Measurements from ENCODE around the gene CYP4F8.
"Not testable (repeated sequence)": the region's sequence is repeated elsewhere in the genome, so short reads cannot be mapped to it uniquely, and the experiment has no call there.

CYP4F8 gene

DNA sequence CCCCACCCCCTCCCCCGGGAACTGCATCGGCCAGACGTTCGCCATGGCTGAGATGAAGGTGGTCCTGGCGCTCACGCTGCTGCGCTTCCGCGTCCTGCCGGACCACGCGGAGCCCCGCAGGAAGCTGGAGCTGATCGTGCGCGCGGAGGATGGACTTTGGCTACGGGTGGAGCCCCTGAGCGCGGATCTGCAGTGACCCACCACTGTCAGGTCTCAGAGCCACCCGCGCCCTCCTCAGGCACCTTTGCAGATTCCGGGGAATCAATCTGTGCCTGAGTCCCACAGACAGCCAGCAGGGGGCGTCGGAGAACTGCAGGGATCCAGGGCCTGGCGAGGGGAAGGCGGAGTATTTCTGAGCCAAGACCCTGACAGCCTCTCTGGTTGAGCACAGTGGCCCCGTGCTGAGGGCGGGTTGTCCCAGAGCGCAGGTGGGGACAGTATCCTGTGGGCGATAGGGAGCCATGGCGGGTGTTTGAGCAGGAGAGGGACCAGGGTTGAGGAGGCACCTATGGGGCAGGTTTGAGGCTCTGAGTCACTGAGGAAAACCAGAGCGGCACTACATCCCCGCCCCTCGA, 30.4 kb upstream of the CYP4F8 start:
- peak; percentile 96 for TF ChIP-seq CTCF (IDR thresholded peaks at IDR 0.05; ENCODE audit: low read depth, low read length)
- no peak overlapping the region for H3K4me3 ChIP-seq (ENCODE audit: low read depth, low read length)

DNA sequence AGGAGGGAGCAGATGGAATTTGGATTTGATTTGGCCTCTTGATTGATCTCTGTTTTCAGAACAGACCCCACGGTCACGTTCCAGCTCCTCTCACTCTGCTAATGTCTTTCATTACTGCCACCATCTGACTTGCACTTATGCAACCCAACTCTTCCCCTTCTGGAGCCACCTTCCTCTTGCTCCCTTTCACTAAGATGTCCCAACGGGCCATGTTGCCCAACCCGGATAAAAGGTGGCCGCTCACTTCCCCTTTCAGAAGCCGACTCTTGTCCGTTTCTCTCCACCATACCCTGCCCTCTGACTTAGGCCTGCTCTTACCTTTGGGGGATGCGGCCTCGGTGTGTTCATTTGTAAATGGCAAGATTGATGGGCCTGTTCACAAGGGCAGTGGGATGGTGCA, 27.4 kb upstream of the CYP4F8 start:
- no peak overlapping the region for H3K4me3 ChIP-seq (ENCODE audit: low read depth, low read length)
- no peak for TF ChIP-seq CTCF (IDR thresholded peaks at IDR 0.05; ENCODE audit: low read depth, low read length)

GRCh38 chr19:15588265-15588664, 26.8 kb upstream of the CYP4F8 start:
- H3K4me3 ChIP-seq (ENCODE audit: low read depth, low read length), result no peak overlapping the region
- TF ChIP-seq CTCF (IDR thresholded peaks at IDR 0.05; ENCODE audit: low read depth, low read length), result no peak

GRCh38 chr19:15589760-15590451, 25.1 kb upstream of the CYP4F8 start:
- no peak overlapping the region for H3K4me3 ChIP-seq (ENCODE audit: low read depth, low read length)
- no peak for TF ChIP-seq CTCF (IDR thresholded peaks at IDR 0.05; ENCODE audit: low read depth, low read length)

DNA sequence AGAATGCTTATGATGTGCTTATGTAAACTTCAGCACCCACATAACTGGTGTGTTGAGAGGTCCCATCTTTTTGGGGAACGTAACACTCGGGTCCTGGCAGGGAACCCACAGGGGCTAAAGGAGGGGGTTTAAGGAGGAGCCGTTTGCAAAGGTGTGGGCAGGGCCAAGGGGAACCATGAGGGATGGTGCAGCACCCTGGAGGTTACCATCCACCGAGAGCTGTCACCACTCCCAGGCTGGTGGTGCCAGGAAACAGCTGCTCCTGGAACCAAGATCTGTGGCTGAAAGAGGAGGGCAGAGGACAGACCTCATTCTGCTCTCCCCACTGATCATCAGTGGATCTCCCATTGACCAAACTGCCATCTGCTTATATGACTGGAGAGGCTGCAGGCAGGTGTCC, 23.2 kb upstream of the CYP4F8 start:
- no peak for TF ChIP-seq CTCF (IDR thresholded peaks at IDR 0.05; ENCODE audit: low read depth, low read length)
- H3K4me3 ChIP-seq (ENCODE audit: low read depth, low read length), result no peak overlapping the region

DNA sequence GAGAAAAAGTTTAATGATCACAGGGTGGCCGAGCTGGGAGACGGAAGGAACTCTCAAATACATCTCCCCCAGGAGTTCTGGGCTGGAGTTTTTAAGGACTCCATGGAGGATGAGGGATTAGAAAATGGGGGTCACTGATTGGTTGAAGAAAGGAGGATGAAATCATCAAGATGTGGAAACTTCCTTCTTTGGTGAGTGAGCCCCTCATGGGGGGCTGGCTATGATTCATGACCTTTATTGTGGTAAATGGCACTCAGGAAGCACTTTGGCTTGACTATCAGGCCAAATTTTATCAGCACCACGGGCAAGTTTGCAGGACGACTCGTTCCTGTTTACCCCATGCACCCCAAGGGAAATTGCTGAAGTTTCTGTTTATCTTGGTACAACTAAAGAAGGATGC, 22.5 kb upstream of the CYP4F8 start:
- H3K4me3 ChIP-seq (ENCODE audit: low read depth, low read length), result not testable (repeated sequence)

DNA sequence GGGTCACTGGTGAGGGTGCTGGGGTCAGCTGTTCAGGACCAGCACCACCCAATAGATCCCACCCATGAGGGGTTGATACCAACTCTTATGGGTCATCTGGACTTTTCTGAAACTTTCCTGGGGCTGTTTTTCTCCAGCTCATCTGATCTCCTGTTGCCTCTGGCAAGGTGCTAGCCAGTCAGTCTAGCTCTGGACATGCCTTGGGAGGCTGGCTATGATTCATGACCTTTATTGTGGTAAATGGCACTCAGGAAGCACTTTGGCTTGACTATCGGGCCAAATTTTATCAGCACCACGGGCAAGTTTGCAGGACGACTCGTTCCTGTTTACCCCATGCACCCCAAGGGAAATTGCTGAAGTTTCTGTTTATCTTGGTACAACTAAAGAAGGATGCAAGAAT, 21.3 kb upstream of the CYP4F8 start:
- H3K4me3 ChIP-seq (ENCODE audit: low read depth, low read length), result not testable (repeated sequence)

DNA sequence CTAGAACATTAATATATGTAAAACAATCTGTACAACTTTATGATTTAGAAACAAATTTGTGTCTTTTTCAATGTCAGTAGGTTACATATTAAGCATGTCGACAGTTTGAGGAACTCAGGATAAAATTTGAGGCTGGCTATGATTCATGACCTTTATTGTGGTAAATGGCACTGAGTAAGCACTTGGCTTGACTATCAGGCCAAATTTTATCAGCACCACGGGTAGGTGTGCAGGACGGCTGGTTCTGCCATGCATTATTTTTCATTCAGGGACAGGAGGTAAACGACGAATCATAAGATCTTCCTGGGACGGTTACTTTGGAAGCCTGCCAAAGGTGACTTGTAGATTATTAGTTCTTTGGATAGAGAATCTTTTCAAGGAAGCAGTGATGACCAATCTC, 19.9 kb upstream of the CYP4F8 start:
- TF ChIP-seq CTCF (IDR thresholded peaks at IDR 0.05; ENCODE audit: low read depth, low read length), result no peak
- H3K4me3 ChIP-seq (ENCODE audit: low read depth, low read length), result no peak overlapping the region

DNA sequence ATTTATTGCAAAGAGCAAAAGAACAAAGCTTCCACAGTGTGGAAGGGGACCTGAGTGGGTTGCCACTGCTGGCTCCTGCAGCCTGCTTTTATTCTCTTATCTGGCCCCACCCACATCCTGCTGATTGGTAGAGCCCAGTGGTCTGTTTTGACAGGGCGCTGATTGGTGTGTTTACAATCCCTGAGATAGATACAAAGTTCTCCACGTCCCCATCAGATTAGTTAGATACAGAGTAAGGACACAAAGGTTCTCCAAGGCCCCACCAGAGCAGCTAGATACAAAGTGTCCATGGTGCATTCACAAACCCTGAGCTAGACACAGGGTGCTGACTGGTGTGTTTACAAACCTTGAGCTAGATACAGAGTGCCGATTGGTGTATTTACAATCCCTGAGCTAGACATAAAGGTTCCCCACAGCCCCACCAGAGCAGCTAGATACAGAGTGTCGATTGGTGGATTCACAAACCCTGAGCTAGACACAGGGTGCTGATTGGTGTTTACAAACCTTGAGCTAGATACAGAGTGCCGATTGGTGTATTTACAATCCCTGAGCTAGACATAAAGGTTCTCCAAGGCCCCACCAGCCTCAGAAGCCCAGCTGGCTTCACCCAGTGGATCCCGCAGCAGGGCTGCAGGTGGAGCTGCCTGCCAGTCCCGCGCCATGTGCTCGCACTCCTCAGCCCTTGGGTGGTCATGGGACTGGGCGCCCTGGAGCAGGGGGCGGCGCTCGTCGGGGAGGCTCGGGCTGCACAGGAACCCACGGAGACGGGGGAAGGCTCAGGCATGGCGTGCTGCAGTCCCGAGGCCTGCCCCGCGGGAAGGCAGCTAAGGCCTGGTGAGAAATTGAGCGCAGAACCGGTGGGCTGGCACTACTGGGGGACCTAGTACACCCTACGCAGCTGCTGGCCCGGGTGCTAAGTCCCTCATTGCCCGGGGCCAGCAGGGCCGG, 6.8 kb upstream of the CYP4F8 start:
- not testable (repeated sequence) for H3K4me3 ChIP-seq (ENCODE audit: low read depth, low read length)
